H7 (cell line): ENCODE measurements around the gene ONECUT3. TPM values are rescaled to one million over a fixed set of nuclear protein-coding genes. Genes with fewer than 3 reads are reported as not detected.
A peak's percentile ranks its signal among the peaks of the same experiment; 100 is the strongest.

Experiments
- DNase-seq: peaks from one replicate; pipeline ENCODE4 v3.0.0; 2012
- H3K27me3 ChIP-seq: 2 replicates; pipeline ENCODE4 v1.6.0; 2011; ENCODE audit warnings: mild to moderate bottlenecking, low read length; ENCODE audit not compliant: control insufficient read depth, insufficient read depth
- H3K36me3 ChIP-seq: replicated peaks from 2 replicates; pipeline ENCODE4 v1.5.1; 2011; ENCODE audit warnings: low read length; ENCODE audit not compliant: control insufficient read depth, insufficient read depth
- H3K4me3 ChIP-seq: 2 replicates; pipeline ENCODE4 v1.5.1; 2011; ENCODE audit warnings: low read depth, mild to moderate bottlenecking, control low read depth, low read length, moderate library complexity; ENCODE audit not compliant: insufficient read depth
- total RNA-seq: library from RNA; depleted of rRNA; stranded (reverse); fragments of >200 nt; shearing (Covaris generic); gene quantifications from 2 replicates; pipeline ENCODE4 v1.2.3, GENCODE V29; 2014

The ONECUT3 gene
- total RNA-seq, 1 experiment from 2014 or later = not detected

DNA sequence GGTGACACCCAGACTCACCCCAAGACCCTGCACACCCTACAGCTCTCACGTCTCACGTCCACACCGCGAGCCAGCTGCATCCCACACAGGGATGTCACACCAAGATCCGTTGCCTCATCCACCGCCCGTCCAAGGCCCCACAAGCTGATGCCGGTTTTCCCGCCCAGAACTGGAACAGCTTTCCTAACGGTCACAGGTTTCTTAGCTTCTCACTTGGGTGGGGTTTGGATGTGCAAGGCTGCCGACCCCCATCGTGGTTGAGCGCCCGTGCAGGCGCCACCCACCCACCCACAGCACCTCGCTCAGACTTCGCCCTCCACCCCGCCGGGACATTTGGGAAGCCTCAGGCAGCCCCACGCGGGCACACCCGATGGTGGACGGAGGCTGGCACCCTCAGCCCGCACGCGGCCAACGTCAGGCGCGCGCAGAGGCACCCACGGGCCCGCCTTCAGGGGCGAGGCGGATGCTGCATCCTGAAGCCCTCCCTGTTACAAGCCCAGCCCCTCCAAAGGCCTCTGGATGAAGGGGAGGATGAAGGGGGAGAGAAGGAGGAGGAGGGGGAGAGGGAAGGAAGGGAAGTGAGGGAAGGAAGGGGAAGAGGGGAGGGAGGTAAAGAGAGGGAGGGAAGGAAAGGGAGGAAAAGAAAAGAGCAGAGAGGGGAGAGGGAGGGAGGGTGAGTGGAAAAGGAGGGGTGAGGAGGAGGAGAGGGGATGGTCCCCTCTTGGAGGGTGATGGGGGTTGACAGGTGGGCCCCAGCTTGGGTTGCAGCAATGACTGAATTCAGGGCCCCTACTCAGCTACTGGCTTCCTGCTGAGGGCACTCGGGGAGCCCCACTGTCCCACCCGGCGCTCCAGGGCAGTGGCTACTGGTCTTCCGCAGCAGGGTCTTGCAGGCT lies 12.8 kb downstream of the ONECUT3 start:
- Histone ChIP-seq H3K4me3 (no peak overlapping the region), H3K27me3 (peaks cover 87% of the 10 kb centered on the region), H3K36me3 (no peaks in the 10 kb centered on the region)
- peak; percentile 77 for DNase-seq

- peak; percentile 58 for DNase-seq
- no peak overlapping the region for H3K4me3 ChIP-seq
Observed at GRCh38 chr19:1766800-1767352, 13.6 kb downstream of the ONECUT3 start.

DNA sequence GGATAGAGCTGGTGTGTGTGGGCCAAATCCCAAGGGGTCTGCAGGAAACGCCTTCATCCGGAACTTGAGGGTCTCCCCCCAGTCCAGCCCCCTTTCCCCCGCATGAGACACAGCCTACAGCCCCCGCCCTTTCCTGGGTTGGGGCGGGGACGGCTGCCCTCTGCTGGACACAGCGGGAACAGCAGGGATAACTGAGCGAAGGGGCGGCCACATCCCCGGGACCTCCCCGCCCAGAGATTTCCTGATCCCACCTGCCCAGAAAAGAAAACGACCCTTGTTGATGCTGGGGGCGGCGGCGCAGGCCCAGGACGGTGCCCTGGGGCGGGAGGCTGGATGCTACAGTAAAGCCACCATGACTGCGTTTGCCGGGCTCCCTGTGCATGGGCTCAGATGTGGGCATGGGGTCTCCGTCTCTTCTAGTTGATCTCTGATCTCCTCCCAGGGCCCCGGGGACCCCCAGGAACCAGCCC lies 14.2 kb downstream of the ONECUT3 start:
- H3K27me3 ChIP-seq = peaks cover 73% of the 10 kb centered on the region
- peak; percentile 98 for DNase-seq
- no peaks in the 10 kb centered on the region for H3K36me3 ChIP-seq
- no peak overlapping the region for H3K4me3 ChIP-seq

More at GRCh38 chr19:1766800-1767352, 13.6 kb downstream of the ONECUT3 start:
- Histone ChIP-seq H3K36me3 (no peaks in the 10 kb centered on the region), H3K27me3 (peaks cover 80% of the 10 kb centered on the region)

GRCh38 chr19:1768248-1768647 lies 14.9 kb downstream of the ONECUT3 start:
- H3K36me3 ChIP-seq = no peaks in the 10 kb centered on the region
- peaks cover 68% of the 10 kb centered on the region for H3K27me3 ChIP-seq
- H3K4me3 ChIP-seq = no peak overlapping the region
- peak; percentile 94 for DNase-seq

DNA sequence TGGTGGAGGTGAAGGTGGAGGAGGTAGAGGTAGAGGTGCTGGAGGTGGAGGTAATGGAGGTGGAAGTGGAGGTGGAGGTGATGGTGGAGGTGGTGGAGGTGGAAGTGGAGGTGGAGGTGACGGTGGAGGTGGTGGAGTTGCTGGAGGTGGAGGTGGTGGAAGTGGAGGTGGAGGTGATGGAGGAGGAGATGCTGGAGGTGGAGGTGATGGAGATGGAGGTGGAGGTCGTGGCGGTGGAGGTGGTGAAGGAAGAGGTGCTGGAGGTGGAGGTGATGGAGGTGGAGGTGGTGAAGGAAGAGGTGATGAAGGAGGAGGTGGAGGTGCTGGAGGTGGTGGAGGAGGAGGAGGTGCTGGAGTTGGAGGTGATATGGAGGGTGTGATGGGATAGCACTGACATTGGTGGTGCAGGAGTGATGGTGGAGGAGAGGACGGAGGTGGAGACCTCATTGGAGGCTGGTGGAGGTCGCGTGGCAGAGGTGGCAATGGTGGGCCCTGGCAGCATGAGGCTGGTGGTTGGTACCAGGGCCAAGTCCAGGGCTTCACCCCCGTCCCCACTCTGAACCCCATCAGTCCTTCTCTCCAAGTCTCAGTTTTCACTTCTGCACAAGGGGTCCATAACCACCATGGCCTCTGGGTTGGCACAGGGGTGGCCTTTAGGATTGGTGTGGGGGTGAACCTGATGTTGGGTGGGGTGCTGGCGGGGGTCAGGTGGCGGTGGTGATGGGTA lies 15.8 kb downstream of the ONECUT3 start:
- Histone ChIP-seq H3K4me3 (no peak overlapping the region), H3K27me3 (peaks cover 68% of the 10 kb centered on the region), H3K36me3 (no peaks in the 10 kb centered on the region)
- DNase-seq = peak; percentile 35

DNA sequence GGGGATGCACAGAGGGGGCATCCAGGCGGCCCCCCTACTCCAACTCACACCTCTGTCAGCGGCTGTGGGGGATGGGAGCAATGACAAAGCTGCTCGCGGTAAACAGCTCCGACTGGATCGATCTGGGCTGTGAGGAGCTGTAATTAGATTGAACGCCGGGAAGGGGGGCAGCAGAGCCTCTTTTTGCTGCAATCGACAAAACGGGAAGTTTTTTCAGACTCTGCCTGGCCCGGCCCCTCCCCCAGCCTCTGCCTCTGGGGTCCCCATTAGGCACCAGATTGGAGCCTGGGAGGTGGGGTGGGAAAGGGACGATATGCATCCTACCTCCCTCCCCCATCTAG lies 16.3 kb downstream of the ONECUT3 start:
- Histone ChIP-seq H3K36me3 (no peaks in the 10 kb centered on the region), H3K4me3 (no peak overlapping the region), H3K27me3 (peaks cover 67% of the 10 kb centered on the region)
- peak; percentile 73 for DNase-seq

- no peak for DNase-seq
- H3K27me3 ChIP-seq = peaks cover 66% of the 10 kb centered on the region
- H3K4me3 ChIP-seq = no peak overlapping the region
- H3K36me3 ChIP-seq = no peaks in the 10 kb centered on the region
Observed at GRCh38 chr19:1770866-1771576, 17.7 kb downstream of the ONECUT3 start.

DNA sequence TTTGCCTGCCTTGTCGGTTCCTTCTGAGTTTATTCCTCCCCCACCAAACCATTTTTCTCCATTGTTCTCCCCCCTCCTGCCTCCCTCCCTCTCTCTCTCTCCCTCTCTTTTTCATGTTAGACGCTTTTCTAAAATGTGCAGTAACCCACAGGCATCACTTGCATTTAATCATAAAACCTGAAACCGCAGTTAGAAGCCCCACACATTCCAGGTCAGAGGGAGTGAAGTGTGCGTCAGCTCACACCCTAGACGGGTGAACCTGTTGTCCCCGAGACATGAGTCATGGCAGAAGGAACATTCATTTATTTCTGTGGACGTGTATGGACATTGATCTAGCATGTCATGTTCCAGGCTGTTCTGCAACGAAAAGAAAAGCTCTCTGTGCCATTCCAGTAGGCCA lies 19.9 kb downstream of the ONECUT3 start:
- DNase-seq = no peak
- no peak overlapping the region for H3K4me3 ChIP-seq
- H3K27me3 ChIP-seq = peaks cover 63% of the 10 kb centered on the region
- no peaks in the 10 kb centered on the region for H3K36me3 ChIP-seq

DNA sequence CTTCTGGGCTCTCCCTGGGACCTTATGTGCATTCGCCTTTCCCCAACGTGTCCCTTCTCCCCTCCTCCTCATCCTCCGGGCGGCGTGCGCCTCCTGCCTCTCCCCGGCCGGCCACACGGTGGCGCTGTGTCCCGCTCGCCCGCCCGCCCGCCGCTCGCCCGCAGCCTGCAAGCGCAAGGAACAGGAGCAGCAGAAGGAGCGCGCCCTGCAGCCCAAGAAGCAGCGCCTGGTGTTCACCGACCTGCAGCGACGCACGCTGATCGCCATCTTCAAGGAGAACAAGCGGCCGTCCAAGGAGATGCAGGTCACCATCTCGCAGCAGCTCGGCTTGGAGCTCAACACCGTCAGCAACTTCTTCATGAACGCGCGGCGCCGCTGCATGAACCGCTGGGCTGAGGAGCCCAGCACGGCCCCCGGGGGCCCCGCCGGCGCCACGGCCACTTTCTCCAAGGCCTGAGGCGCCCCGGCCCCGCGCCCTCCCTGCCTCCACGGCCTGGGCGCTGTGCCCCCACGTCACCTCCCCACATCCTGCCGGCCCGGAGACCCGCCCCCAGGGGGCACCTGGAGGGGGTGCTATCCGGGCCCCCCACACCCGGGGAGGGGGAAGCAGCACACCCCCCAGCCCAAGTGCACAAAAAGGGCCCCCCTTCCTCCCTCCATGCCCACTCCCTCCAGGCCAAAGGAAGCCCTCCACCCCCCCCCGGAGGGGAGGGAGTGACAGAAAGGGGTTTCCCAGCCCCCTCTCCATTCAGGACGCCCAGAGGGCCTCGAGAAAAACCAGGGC lies 21.9 kb downstream of the ONECUT3 start:
- peak overlapping the region; percentile 42 for H3K4me3 ChIP-seq
- H3K27me3 ChIP-seq = peaks cover 67% of the 10 kb centered on the region
- peak; percentile 95 for DNase-seq
- no peaks in the 10 kb centered on the region for H3K36me3 ChIP-seq

GRCh38 chr19:1775951-1776605 lies 22.8 kb downstream of the ONECUT3 start:
- Histone ChIP-seq H3K36me3 (no peaks in the 10 kb centered on the region), H3K4me3 (peak overlapping the region; percentile 22; the same call in 1 of the 2 replicates), H3K27me3 (peaks cover 73% of the 10 kb centered on the region)
- DNase-seq = peak; percentile 77

DNA sequence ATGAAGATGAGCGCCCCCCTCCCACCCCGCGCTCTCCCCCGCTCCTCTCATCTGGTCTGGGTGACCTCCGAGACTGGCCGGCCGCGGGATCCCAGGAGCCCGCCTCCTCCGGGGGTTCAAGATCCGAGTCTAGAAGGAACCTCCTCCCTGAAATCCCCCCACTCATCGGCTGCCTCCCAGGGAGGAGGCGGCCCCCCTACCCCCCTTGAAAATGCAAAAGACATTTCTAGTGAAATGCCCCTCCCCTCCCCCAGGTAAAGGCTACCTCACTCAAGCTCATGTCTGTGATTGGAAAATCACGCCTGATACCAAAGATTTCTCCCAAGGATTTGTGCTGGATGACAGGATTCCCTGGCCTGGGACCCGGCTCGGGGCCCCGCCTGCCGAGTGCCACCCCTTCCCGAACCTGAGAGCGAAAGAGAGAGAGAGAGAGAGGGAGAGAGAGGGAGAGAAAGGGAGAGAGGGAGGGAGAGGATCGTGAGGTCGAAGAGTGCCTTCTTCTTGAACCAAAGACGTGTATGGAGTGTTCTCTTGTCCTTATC lies 23.4 kb downstream of the ONECUT3 start:
- Histone ChIP-seq H3K36me3 (no peaks in the 10 kb centered on the region), H3K4me3 (peak overlapping the region; percentile 22; the same call in 1 of the 2 replicates), H3K27me3 (peaks cover 73% of the 10 kb centered on the region)
- DNase-seq = peak; percentile 75

- Histone ChIP-seq H3K36me3 (no peaks in the 10 kb centered on the region), H3K4me3 (no peak overlapping the region), H3K27me3 (peaks cover 73% of the 10 kb centered on the region)
- no peak for DNase-seq
Observed at GRCh38 chr19:1777149-1777548, 23.8 kb downstream of the ONECUT3 start.

- Histone ChIP-seq H3K4me3 (no peak overlapping the region), H3K27me3 (peaks cover 59% of the 10 kb centered on the region), H3K36me3 (no peaks in the 10 kb centered on the region)
- DNase-seq = peak; percentile 64
Observed at GRCh38 chr19:1779574-1779973, 26.3 kb downstream of the ONECUT3 start.
